ENCODE data around the gene GIPC2. TPM values are rescaled to one million over a fixed set of nuclear protein-coding genes. Genes with fewer than 3 reads are reported as not detected.

Gene GIPC2
- total and polyA plus RNA-seq, 9 of the 15 experiments (the other 6 are each of a cell fraction or from before 2014, with no cell fraction given) = 0.01 to 0.05 (median 0.04) TPM; not detected in 3

- TF ChIP-seq, protein P1, sequence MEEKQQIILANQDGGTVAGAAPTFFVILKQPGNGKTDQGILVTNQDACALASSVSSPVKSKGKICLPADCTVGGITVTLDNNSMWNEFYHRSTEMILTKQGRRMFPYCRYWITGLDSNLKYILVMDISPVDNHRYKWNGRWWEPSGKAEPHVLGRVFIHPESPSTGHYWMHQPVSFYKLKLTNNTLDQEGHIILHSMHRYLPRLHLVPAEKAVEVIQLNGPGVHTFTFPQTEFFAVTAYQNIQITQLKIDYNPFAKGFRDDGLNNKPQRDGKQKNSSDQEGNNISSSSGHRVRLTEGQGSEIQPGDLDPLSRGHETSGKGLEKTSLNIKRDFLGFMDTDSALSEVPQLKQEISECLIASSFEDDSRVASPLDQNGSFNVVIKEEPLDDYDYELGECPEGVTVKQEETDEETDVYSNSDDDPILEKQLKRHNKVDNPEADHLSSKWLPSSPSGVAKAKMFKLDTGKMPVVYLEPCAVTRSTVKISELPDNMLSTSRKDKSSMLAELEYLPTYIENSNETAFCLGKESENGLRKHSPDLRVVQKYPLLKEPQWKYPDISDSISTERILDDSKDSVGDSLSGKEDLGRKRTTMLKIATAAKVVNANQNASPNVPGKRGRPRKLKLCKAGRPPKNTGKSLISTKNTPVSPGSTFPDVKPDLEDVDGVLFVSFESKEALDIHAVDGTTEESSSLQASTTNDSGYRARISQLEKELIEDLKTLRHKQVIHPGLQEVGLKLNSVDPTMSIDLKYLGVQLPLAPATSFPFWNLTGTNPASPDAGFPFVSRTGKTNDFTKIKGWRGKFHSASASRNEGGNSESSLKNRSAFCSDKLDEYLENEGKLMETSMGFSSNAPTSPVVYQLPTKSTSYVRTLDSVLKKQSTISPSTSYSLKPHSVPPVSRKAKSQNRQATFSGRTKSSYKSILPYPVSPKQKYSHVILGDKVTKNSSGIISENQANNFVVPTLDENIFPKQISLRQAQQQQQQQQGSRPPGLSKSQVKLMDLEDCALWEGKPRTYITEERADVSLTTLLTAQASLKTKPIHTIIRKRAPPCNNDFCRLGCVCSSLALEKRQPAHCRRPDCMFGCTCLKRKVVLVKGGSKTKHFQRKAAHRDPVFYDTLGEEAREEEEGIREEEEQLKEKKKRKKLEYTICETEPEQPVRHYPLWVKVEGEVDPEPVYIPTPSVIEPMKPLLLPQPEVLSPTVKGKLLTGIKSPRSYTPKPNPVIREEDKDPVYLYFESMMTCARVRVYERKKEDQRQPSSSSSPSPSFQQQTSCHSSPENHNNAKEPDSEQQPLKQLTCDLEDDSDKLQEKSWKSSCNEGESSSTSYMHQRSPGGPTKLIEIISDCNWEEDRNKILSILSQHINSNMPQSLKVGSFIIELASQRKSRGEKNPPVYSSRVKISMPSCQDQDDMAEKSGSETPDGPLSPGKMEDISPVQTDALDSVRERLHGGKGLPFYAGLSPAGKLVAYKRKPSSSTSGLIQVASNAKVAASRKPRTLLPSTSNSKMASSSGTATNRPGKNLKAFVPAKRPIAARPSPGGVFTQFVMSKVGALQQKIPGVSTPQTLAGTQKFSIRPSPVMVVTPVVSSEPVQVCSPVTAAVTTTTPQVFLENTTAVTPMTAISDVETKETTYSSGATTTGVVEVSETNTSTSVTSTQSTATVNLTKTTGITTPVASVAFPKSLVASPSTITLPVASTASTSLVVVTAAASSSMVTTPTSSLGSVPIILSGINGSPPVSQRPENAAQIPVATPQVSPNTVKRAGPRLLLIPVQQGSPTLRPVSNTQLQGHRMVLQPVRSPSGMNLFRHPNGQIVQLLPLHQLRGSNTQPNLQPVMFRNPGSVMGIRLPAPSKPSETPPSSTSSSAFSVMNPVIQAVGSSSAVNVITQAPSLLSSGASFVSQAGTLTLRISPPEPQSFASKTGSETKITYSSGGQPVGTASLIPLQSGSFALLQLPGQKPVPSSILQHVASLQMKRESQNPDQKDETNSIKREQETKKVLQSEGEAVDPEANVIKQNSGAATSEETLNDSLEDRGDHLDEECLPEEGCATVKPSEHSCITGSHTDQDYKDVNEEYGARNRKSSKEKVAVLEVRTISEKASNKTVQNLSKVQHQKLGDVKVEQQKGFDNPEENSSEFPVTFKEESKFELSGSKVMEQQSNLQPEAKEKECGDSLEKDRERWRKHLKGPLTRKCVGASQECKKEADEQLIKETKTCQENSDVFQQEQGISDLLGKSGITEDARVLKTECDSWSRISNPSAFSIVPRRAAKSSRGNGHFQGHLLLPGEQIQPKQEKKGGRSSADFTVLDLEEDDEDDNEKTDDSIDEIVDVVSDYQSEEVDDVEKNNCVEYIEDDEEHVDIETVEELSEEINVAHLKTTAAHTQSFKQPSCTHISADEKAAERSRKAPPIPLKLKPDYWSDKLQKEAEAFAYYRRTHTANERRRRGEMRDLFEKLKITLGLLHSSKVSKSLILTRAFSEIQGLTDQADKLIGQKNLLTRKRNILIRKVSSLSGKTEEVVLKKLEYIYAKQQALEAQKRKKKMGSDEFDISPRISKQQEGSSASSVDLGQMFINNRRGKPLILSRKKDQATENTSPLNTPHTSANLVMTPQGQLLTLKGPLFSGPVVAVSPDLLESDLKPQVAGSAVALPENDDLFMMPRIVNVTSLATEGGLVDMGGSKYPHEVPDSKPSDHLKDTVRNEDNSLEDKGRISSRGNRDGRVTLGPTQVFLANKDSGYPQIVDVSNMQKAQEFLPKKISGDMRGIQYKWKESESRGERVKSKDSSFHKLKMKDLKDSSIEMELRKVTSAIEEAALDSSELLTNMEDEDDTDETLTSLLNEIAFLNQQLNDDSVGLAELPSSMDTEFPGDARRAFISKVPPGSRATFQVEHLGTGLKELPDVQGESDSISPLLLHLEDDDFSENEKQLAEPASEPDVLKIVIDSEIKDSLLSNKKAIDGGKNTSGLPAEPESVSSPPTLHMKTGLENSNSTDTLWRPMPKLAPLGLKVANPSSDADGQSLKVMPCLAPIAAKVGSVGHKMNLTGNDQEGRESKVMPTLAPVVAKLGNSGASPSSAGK (IDR thresholded peaks at IDR 0.05) = 0 out of 2 replicates have a peak, but pooled peaks have one; percentile 13
- TF ChIP-seq DPF2 (IDR thresholded peaks at IDR 0.05) = peak; percentile 73
- TF ChIP-seq ELF2 (CRISPR knock-in tag; IDR thresholded peaks at IDR 0.05) = 0 out of 2 replicates have a peak, but pooled peaks have one; percentile 15
- no peak for TF ChIP-seq BDP1 (IDR thresholded peaks at IDR 0.05; ENCODE audit: insufficient read depth, insufficient read length)
- no peak for TF ChIP-seq KHSRP (IDR thresholded peaks at IDR 0.05)
- no peak for TF ChIP-seq DDX20 (tag; IDR thresholded peaks at IDR 0.05; ENCODE audit: low read depth)
- no peak for TF ChIP-seq ZNF24 (IDR thresholded peaks at IDR 0.05)
- TF ChIP-seq ZNF696 (CRISPR knock-in tag; conservative IDR thresholded peaks at IDR 0.05) = no peak
- no peak for TF ChIP-seq ILF3 (IDR thresholded peaks at IDR 0.05; ENCODE audit: borderline replicate concordance)
- TF ChIP-seq, protein P2, sequence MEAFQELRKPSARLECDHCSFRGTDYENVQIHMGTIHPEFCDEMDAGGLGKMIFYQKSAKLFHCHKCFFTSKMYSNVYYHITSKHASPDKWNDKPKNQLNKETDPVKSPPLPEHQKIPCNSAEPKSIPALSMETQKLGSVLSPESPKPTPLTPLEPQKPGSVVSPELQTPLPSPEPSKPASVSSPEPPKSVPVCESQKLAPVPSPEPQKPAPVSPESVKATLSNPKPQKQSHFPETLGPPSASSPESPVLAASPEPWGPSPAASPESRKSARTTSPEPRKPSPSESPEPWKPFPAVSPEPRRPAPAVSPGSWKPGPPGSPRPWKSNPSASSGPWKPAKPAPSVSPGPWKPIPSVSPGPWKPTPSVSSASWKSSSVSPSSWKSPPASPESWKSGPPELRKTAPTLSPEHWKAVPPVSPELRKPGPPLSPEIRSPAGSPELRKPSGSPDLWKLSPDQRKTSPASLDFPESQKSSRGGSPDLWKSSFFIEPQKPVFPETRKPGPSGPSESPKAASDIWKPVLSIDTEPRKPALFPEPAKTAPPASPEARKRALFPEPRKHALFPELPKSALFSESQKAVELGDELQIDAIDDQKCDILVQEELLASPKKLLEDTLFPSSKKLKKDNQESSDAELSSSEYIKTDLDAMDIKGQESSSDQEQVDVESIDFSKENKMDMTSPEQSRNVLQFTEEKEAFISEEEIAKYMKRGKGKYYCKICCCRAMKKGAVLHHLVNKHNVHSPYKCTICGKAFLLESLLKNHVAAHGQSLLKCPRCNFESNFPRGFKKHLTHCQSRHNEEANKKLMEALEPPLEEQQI (IDR thresholded peaks at IDR 0.05) = no peak; the same call in 1 of the 2 replicates
- no peak for TF ChIP-seq ATF7 (IDR thresholded peaks at IDR 0.05)
- peak; percentile 62 for TF ChIP-seq TAF9B (IDR thresholded peaks at IDR 0.05; ENCODE audit: partially characterized antibody)
- TF ChIP-seq MAFG (tag; conservative IDR thresholded peaks at IDR 0.05) = peak; percentile 100
- TF ChIP-seq NFIC (IDR thresholded peaks at IDR 0.05) = peak; percentile 27; the same call in 1 of the 2 replicates
- no peak for TF ChIP-seq TCF15 (CRISPR knock-in tag; IDR thresholded peaks at IDR 0.05)
Measured at GRCh38 chr1:78003070-78003746, 42.6 kb upstream of the GIPC2 start (continued).

Measured in K562 (cell line).